ENCODE results near the gene KIFC1. TPM values are rescaled to one million over a fixed set of nuclear protein-coding genes. Genes with fewer than 3 reads are reported as not detected.
"Not testable (repeated sequence)": the region's sequence is repeated elsewhere in the genome, so short reads cannot be mapped to it uniquely, and the experiment has no call there.

KIFC1 gene
- total and polyA plus RNA-seq, 9 of the 15 experiments (the other 6 are each of a cell fraction or from before 2014, with no cell fraction given), result 1.3 to 95.2 (median 76.9) TPM

DNA sequence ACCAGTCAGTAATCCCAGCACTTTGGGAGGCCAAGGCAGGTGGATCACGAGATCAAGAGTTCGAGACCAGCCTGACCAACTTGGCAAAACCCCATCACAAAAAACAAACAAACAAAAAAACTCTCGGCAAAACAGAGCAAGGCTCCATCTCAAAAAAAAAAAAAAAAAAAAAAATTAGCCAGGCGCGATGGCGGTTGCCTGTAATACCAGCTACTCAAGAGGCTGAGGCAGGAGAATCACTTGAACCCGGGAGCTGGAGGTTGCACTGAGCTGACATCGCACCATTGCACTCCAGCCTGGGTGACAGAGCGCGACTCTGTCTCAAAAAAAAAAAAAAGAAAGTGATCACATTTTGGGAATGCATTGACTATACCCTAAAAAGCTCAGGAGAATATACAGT, 12.4 kb upstream of the KIFC1 start:
- H3K27ac ChIP-seq (ENCODE audit: extremely low read depth, low read depth, low read length); H4K20me1 ChIP-seq (replicated peaks; ENCODE audit: control insufficient read depth, insufficient read depth, low read length); in situ Hi-C loops (cut with MboI); FAIRE-seq; H3K4me3 ChIP-seq; H3K4me2 ChIP-seq (ENCODE audit: insufficient read depth, low read length); H3K27me3 ChIP-seq (ENCODE audit: control insufficient read depth in 2 of 2, insufficient read depth in 2 of 2, low read length in 2 of 2); H3K36me3 ChIP-seq (ENCODE audit: control insufficient read depth, insufficient read depth, low read length); DNase-seq (ENCODE audit: extremely low read depth in 1 of 4, low spot score in 3 of 4); H3K79me2 ChIP-seq (ENCODE audit: control insufficient read depth, insufficient read depth, low read length); CTCF ChIA-PET (ENCODE audit: low intra/inter-chr PET ratio); H3K9me1 ChIP-seq (ENCODE audit: control insufficient read depth, insufficient read depth, low read length); ATAC-seq; BruUV-seq (replicated peaks); H3K9me3 ChIP-seq (replicated peaks; ENCODE audit: control insufficient read depth, insufficient read depth, low read depth, low read length); TF ChIP-seq NR2C2 (CRISPR knock-in tag; IDR thresholded peaks at IDR 0.05): not testable (repeated sequence)
- intact Hi-C loops (cut with micrococcal nuclease), result loop anchor here (10.0 kb wide), 1 partner anchor 46 kb away; the partner anchor contains the start of gene SYNGAP1
- peak overlapping the region in 1 of 2 experiments; percentile 70; a peak in 1 of 4 replicates for H3K9ac ChIP-seq (ENCODE audit: insufficient read depth in 1 of 2, low read depth in 2 of 2, low read length in 2 of 2)
- WGBS (ENCODE audit: insufficient coverage, low coverage, missing lambda C conversion rate), result 80% methylated on average over 7 of the region's 10 CpGs
- TF ChIP-seq BRD9 (IDR thresholded peaks at IDR 0.05; ENCODE audit: low read depth, partially characterized antibody) (peak; percentile 9), NR2C2 (tag; IDR thresholded peaks at IDR 0.05) (0 out of 2 replicates have a peak, but pooled peaks have one; percentile 7)
- TF ChIP-seq, protein P1, sequence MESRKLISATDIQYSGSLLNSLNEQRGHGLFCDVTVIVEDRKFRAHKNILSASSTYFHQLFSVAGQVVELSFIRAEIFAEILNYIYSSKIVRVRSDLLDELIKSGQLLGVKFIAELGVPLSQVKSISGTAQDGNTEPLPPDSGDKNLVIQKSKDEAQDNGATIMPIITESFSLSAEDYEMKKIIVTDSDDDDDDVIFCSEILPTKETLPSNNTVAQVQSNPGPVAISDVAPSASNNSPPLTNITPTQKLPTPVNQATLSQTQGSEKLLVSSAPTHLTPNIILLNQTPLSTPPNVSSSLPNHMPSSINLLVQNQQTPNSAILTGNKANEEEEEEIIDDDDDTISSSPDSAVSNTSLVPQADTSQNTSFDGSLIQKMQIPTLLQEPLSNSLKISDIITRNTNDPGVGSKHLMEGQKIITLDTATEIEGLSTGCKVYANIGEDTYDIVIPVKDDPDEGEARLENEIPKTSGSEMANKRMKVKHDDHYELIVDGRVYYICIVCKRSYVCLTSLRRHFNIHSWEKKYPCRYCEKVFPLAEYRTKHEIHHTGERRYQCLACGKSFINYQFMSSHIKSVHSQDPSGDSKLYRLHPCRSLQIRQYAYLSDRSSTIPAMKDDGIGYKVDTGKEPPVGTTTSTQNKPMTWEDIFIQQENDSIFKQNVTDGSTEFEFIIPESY (CRISPR knock-in tag; IDR thresholded peaks at IDR 0.05), result peak; percentile 93
- peak overlapping the region; percentile 90 for H2AFZ ChIP-seq (ENCODE audit: low read depth, low read length)
- POLR2A ChIA-PET, result interaction anchor here (0.9 to 1.9 kb wide), 3 partner anchors 11 to 15 kb away, joined by 3 to 5 read pairs (median 3); no protein-coding TSS in a partner anchor
- peaks cover 51 to 54% of the 10 kb centered on the region in 2 experiments for H3K4me1 ChIP-seq (replicated peaks in 1 of 2; ENCODE audit: control insufficient read depth in 2 of 2, insufficient read depth in 2 of 2, low read length in 2 of 2)
